ENCODE results near the gene GP1BB.

GRCh38 chr22:19679522-19680101 is 43.7 kb upstream of the GP1BB start:
- TF ChIP-seq POLR2A (IDR thresholded peaks at IDR 0.05; ENCODE audit: low read length), result no peak
- no peak for TF ChIP-seq GATA1 (IDR thresholded peaks at IDR 0.05; ENCODE audit: low read depth, low read length)
